Fibroblast of the aortic adventitia (primary cell): ENCODE data around the gene FANK1. TPM values are rescaled to one million over a fixed set of nuclear protein-coding genes. Genes with fewer than 3 reads are reported as not detected.
"Not testable (repeated sequence)": the region's sequence is repeated elsewhere in the genome, so short reads cannot be mapped to it uniquely, and the experiment has no call there.

ENCODE experiments used
- DNase-seq: peaks from one replicate; pipeline ENCODE4 v3.0.0-alpha.2; 2010; ENCODE audit warnings: low read depth
- H3K4me3 ChIP-seq: 2 replicates; pipeline ENCODE4 v1.5.1; 2011; ENCODE audit warnings: low read depth, mild to moderate bottlenecking, control low read depth, low read length, moderate library complexity
- total RNA-seq: library from RNA; depleted of rRNA; stranded (reverse); fragments of >200 nt; gene quantifications from 2 replicates; pipeline ENCODE4 v1.2.3, GENCODE V29; 2012; ENCODE audit warnings: low replicate concordance
- TF ChIP-seq, protein P1 (sequence below): IDR thresholded peaks from 2 replicates; pipeline ENCODE4 v1.5.1; 2011; ENCODE audit warnings: mild to moderate bottlenecking, low read length, control low read depth, inconsistent platforms; ENCODE audit not compliant: insufficient read depth

The FANK1 gene
- total RNA-seq, 1 donor = 2.3 TPM

DNA sequence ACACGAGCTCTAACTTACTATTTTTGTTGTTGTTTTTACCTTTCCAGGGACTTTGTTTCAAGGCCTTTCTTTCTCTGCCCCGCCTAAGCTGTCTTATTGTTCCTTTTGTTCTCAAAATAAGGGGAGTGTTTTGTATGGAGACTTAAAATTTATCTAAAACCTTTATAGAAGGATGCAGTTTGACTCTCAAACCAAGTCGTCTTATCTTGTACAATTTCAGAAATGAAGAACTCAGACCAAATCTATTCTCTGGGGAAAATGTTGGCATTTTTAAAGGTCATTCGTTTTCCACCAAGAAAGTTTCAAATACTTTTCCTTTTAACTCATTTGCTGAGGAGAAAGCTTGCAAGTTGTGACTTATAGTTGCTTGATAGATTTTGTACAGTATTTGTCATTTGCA is 953 bp downstream of the FANK1 start:
- peak overlapping the region; percentile 75 for H3K4me3 ChIP-seq

DNA sequence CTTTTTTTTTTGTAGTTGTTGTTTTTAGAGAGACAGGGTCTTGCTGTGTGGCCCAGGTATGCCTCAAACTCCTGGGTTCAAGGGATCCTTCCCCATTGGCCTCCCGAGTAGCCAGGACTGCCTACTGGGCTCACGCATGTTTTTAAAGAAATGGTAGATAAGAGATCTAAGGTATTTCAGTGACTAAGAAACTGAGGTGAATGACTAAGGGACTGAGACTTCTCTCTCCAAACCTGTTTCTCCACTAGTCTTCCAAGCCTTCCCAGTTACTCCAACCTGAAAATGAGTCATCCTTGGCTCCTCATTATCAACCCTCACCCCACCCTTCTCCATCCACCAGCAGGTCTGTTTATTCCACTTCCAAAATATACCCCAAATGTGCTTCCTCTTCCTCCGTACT is 4.6 kb downstream of the FANK1 start:
- peak; percentile 37 for DNase-seq
- not testable (repeated sequence) for H3K4me3 ChIP-seq

More for the DNA sequence above, 953 bp downstream of the FANK1 start:
- peak; percentile 71 for DNase-seq

DNA sequence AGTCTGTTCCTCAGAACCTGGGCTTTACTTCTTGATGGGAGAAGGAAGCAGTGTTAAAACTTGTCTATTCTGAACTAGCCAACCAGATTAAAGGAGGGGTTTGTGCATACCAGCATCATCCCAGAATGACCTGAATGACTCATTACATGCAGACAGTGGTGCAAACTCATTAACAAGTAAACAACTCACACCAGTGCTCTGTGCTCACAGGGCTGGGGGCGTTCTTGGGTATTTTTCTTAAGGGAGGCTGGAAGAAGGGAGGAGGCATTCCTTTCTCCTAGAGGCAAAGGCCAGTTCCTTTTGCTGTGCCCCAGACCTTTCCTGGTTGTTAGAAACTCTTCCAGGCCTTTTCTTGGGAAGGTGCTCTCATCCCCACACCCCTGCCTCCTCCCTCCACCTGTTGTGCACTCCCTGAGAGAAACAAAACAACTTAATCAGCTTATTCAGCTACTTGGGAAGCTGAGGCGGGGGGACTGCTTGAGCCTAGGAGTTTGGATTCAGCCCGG is 6.8 kb downstream of the FANK1 start:
- not testable (repeated sequence) for DNase-seq, H3K4me3 ChIP-seq

DNA sequence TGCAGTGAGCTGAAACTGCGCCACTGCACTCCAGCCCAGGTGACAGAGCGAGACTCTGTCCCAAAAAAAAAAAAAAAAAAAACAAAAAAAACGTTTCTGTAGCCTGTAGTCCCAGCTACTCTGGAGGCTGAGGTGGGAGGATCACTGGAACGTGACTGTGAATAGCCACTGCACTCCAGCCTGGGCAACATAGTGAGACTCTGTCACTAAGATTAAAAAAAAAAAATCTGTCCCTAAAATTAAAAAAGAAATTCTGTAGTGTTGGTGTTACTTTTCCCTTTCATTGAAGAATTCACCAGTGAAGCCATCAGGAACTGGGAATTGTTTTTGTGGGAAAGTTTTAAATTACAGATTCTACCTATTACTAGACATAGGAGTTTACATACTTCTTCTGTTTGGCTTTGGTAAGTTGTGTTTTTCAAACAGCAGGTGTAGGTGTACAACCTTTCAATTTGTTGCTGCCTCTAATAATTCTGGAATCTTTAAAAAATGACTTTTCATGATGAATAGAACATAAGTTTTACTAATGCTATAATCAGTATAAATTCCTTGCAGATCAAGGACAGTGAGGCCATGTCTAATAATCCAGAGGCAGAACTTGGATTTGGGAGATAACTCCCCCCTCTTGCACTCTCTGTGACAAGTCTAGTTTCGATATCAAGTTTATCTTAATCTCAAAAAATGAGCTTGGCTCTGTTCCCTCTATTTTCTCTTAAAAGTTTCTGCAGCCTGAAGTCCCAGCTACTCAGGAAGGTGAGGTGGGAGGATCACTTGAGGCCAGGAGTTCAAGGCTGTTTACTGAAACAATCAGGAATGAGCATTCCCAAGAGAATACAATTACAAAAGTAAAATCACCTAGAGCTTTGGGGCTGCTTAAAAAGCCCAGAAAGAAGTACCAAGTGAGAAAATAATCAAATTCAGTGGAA is 9.0 kb downstream of the FANK1 start:
- DNase-seq = not testable (repeated sequence)

DNA sequence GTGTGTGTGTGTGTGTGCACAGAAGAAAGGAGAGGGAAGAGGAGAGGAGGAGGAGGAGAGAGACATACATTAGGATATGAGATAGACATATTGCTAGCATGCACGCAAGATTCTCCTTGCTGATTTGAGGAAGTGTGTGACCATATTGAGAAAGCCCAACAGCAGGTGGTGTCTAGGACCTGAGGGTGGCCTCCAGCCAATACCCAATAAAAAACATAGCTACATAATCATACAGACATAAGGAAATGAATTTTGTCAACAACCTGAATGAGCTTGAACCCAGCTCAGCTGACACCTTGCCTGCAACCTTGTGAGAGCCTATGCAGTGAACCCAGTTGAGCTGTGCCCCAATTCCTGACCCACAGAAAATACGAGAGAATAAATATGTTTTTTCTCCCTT is 11.2 kb downstream of the FANK1 start:
- DNase-seq, H3K4me3 ChIP-seq: not testable (repeated sequence)

More for the DNA sequence above, 9.0 kb downstream of the FANK1 start:
- not testable (repeated sequence) for H3K4me3 ChIP-seq

DNA sequence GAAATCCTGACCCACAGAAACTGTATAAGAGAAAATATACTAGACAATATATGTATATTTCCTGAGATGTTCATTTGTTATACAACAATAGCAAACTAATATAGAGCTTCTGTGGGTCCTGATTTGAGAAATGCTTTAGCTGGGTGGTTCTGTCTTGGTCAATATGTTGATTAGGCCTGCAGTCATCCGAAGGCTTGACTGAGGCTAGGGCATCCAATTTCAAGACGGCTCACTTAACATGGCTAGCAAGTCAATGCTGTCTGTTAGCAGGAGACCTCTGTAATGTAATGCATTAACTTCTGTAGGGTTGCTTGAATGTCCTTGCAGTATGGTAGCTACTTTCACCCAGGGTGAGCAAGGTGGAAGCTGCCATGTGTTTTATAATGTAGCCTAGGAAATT is 12.4 kb downstream of the FANK1 start:
- H3K4me3 ChIP-seq, DNase-seq: not testable (repeated sequence)

DNA sequence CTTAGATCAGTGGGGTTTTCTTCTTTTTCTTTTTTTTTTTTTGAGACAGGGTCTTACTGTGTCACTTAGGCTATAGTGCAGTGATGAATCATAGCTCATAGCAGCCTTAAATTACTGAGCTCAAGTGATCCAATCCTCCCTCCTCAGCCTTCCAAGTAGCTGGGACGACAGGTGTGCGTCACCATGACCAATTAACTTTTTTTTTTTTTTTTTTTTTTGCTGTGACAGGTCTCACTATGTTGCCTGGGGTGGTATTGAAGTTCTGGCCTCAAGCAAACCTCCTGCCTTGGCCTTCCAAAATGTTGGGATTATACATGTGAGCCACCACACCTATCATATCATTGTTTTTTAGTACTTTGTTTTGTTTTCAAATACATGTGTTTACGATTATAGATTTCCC is 13.1 kb downstream of the FANK1 start:
- H3K4me3 ChIP-seq, DNase-seq: not testable (repeated sequence)

DNA sequence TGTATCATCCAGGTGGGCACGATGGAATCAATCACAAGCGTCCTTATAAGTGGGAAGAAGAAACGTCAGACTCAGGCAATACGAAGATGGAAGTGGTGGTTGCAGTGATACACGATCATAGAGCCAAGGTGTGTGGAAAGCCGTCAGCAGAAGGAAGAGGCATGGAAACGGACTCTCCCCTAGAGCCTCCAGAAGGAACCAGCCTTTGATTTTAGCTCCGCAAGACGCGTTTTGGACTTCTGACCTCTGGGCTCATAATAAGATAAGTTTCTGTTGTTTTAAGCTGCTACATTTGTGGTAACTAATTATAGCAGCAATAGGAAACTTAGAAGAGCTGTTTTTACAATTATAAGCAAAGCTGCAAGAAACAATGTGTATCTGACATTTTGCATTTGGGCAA is 14.8 kb downstream of the FANK1 start:
- TF ChIP-seq, protein P1, sequence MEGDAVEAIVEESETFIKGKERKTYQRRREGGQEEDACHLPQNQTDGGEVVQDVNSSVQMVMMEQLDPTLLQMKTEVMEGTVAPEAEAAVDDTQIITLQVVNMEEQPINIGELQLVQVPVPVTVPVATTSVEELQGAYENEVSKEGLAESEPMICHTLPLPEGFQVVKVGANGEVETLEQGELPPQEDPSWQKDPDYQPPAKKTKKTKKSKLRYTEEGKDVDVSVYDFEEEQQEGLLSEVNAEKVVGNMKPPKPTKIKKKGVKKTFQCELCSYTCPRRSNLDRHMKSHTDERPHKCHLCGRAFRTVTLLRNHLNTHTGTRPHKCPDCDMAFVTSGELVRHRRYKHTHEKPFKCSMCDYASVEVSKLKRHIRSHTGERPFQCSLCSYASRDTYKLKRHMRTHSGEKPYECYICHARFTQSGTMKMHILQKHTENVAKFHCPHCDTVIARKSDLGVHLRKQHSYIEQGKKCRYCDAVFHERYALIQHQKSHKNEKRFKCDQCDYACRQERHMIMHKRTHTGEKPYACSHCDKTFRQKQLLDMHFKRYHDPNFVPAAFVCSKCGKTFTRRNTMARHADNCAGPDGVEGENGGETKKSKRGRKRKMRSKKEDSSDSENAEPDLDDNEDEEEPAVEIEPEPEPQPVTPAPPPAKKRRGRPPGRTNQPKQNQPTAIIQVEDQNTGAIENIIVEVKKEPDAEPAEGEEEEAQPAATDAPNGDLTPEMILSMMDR = no peak
- no peak for DNase-seq
- no peak overlapping the region for H3K4me3 ChIP-seq

DNA sequence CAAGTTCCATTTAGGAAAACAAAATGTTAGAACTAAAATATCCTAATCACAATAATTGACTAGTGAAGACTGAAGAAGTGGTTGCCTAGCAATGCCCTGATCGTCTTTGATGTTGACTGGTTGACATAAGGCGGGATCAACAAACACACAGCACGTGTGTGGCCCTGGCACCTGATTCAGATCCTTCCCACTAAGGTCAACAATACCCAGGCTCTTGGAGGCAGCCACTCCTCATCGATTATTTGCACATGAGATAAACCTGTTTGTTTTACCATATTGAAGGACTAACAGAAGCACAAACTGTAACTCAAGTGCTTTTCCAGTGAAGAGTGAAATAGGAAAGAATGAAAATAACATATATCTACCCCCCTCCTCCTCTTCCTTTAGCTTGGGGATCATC is 15.6 kb downstream of the FANK1 start:
- no peak for DNase-seq
- H3K4me3 ChIP-seq = no peak overlapping the region
- TF ChIP-seq, protein P1 = no peak

DNA sequence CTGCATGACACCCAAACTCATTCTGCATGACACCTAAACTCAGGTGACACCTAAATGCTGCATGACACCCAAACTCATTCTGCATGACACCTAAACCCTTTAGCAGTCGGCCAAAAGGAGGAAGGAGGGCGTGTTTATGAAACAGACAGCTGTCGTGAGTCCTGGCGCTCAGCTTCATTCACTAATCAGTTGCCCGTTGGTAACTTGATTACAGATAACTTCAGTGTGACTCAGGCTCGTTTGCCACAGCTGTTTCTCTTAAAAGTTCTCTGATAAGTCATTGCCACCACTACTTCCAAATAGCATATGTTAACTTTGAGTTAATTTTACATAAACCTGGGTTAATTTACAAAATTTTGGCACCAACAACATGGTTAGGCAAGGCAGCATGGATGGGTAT is 16.9 kb downstream of the FANK1 start:
- not testable (repeated sequence) for DNase-seq, H3K4me3 ChIP-seq

DNA sequence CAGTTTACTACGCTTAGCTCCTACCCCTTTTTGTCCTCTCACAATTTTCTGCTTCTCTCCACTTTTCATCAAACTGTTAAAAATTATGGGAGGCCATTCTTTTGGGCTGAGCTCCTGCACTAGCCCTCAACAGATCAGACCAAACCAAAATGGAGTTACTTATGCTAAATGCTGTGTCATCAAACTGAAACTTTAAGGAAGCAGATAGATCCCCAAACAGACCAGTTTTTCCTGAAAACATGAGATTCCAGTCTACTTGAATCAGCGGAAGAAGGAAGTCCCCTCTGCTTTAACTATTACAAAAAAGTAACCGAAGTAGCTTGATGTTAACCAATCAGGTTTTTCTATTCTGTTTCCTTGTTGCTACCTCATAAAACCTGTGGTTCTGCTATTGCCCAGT is 20.6 kb downstream of the FANK1 start:
- TF ChIP-seq, protein P1 = no peak
- no peak overlapping the region for H3K4me3 ChIP-seq
- no peak for DNase-seq

DNA sequence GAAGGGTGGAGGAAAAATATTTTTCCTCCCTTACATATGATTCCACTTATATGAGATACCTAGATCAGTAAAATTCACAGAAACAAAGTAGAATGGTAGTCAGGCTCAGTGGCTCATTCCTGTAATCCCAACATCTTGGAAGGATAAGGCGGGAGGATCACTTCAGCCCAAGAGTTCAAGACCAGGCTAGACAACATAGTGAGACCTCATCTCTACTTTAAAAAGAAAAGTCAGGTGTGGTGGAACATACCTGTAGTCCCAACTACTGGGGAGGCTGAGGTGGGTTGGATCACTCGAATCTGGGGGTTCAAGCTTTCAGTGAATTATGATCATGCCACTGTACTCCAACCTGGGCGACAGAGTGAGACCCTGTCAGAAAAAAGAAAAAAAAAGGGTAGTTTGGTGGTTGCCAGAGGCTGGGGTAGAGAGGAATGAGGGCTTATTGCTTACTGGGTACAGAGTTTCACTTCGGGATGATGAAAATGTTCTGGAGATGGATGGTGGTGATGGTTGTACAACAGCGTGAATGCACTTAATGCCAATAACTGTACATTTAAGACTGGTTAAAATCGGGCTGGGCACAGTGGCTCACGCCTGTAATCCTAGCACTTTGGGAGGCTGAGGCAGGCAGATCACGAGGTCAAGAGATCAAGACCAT is 21.5 kb downstream of the FANK1 start:
- not testable (repeated sequence) for H3K4me3 ChIP-seq, DNase-seq

DNA sequence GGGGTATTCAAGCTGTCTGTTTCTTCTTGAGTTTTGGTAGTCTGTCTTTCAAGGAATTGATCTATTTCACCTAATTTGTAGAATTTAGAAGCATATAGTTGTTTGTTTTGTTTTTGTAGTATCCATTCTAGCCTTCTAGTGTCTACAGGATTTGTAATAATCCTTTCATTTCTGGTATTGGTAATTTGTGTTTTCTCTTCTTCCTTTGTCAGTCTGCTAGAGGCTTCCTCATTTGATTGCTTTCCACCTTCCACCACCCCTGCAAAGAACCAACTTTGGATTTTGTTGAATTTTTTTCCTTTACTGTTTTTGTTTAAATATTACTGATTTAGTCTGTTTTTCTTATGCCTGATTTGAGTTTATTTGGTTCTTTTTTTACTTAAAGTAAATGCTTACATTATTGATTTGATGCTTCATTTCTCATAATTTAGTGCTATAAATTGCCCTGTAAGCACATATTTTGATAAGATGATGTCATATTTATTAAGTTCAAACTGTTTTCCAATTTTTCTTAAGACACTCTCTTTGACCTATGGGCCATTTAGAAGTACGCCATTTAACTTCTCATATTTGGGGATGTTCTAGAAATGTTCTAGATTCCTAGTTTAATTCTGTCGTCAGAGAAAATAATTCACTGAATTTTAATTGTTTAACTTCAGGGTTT is 25.4 kb downstream of the FANK1 start:
- not testable (repeated sequence) for H3K4me3 ChIP-seq, DNase-seq
